ENCODE data around the gene CLSTN2.

CLSTN2 gene

DNA sequence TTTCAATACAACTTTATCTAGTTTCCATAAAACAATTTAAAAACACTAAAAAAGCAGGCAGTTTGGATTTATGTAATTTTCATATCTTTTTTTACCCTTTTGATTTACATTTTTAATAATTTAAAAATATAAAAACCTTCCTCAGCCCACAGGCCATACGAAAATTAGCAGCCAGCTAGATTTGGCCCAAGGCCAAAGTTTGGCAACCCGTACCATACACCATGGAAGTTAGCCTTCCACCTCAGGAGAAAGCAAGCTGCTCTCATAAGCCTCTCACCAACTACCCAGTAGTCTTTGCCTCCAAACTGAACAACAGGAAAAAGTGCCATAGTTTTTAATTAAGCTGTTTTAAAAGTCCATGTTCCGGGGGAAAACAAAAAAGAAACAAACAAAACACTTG is 635.6 kb downstream of the CLSTN2 start:
- no peaks in the 10 kb centered on the region for H3K36me3 ChIP-seq (ENCODE audit: control insufficient read depth, insufficient read depth, low read length)
- no peaks in the 10 kb centered on the region for H3K4me1 ChIP-seq (ENCODE audit: control insufficient read depth, insufficient read depth, low read length, poor library complexity, severe bottlenecking)
- no peak overlapping the region for H3K27ac ChIP-seq (ENCODE audit: insufficient read depth, low read length, poor library complexity, severe bottlenecking)
- no peaks in the 10 kb centered on the region for H3K9me3 ChIP-seq (ENCODE audit: control insufficient read depth, low read length)
- no peaks in the 10 kb centered on the region for H3K27me3 ChIP-seq (replicated peaks; ENCODE audit: control insufficient read depth, insufficient read depth, low read length, poor library complexity, severe bottlenecking)
- no peak for DNase-seq
- H3K4me3 ChIP-seq (ENCODE audit: insufficient read depth, low read depth, low read length, poor library complexity, severe bottlenecking): no peak overlapping the region

DNA sequence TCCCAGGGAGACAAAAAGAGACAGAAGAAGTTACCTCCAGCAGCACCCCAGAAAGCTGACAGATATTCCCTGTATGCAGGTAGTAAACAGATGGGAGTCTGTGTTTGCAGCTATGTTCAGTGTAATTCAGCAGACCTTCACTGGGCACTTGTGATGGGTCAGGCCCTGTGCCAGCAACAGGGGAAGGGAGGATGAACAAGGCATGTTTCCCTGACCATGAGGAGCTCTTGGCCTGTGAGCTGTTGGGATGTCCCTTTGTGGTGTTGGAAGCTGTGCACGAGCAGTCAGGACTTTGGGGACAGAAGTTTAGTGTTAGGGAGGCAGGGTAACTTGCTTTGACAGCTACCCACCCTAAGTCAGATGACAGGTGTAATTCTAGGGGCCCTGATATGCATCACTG is 636.9 kb downstream of the CLSTN2 start:
- H3K36me3 ChIP-seq (ENCODE audit: control insufficient read depth, insufficient read depth, low read length): no peaks in the 10 kb centered on the region
- no peaks in the 10 kb centered on the region for H3K9me3 ChIP-seq (ENCODE audit: control insufficient read depth, low read length)
- H3K27ac ChIP-seq (ENCODE audit: insufficient read depth, low read length, poor library complexity, severe bottlenecking): no peak overlapping the region
- H3K4me3 ChIP-seq (ENCODE audit: insufficient read depth, low read depth, low read length, poor library complexity, severe bottlenecking): no peak overlapping the region
- H3K4me1 ChIP-seq (ENCODE audit: control insufficient read depth, insufficient read depth, low read length, poor library complexity, severe bottlenecking): no peaks in the 10 kb centered on the region
- no peak for DNase-seq
- no peaks in the 10 kb centered on the region for H3K27me3 ChIP-seq (replicated peaks; ENCODE audit: control insufficient read depth, insufficient read depth, low read length, poor library complexity, severe bottlenecking)

DNA sequence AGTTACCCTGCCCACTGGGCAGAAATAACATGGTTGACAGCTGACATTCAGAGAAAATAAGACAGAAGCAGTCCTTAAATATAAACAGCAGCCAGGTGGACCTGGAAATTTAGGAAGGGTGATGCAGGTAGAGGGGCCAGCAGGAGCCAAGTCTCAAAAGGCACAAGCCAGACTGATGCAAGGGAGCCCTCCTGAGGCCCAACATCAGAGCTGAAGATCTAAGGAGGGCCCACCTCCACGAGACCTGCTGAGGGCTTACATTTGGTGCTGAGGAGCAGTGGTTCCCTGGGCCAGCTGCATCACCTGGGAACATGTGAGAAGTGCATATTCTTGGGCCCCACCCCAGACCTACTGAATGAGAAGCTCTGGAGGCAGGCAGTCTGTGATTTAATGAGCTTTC is 637.3 kb downstream of the CLSTN2 start:
- Histone ChIP-seq H3K4me1 (ENCODE audit: control insufficient read depth, insufficient read depth, low read length, poor library complexity, severe bottlenecking) (no peaks in the 10 kb centered on the region), H3K4me3 (ENCODE audit: insufficient read depth, low read depth, low read length, poor library complexity, severe bottlenecking) (no peak overlapping the region), H3K36me3 (ENCODE audit: control insufficient read depth, insufficient read depth, low read length) (no peaks in the 10 kb centered on the region), H3K27ac (ENCODE audit: insufficient read depth, low read length, poor library complexity, severe bottlenecking) (no peak overlapping the region), H3K9me3 (ENCODE audit: control insufficient read depth, low read length) (no peaks in the 10 kb centered on the region), H3K27me3 (replicated peaks; ENCODE audit: control insufficient read depth, insufficient read depth, low read length, poor library complexity, severe bottlenecking) (no peaks in the 10 kb centered on the region)
- DNase-seq: no peak

DNA sequence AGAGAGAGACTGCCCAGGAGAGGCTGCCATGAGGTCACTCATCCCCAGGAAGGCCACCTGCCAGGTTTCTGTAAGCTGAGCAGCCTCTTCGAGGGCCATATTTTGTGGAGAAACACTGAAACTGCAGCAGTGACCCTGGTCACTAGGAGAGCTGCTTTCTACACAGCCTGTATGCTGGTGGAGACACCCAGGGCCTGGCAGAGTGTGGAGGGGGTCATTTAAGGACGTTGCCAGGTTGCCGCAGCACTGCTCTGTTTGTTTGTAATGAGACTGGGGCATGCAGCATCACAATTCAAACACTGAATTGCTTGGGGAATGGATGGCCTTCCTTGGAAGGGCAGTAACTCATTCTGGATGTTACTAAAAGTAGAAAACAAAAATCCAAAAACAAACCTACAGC is 638.0 kb downstream of the CLSTN2 start:
- Histone ChIP-seq H3K4me1 (ENCODE audit: control insufficient read depth, insufficient read depth, low read length, poor library complexity, severe bottlenecking) (no peaks in the 10 kb centered on the region), H3K4me3 (ENCODE audit: insufficient read depth, low read depth, low read length, poor library complexity, severe bottlenecking) (no peak overlapping the region), H3K27ac (ENCODE audit: insufficient read depth, low read length, poor library complexity, severe bottlenecking) (no peak overlapping the region), H3K27me3 (replicated peaks; ENCODE audit: control insufficient read depth, insufficient read depth, low read length, poor library complexity, severe bottlenecking) (no peaks in the 10 kb centered on the region), H3K36me3 (ENCODE audit: control insufficient read depth, insufficient read depth, low read length) (no peaks in the 10 kb centered on the region), H3K9me3 (ENCODE audit: control insufficient read depth, low read length) (no peaks in the 10 kb centered on the region)
- DNase-seq: no peak

DNA sequence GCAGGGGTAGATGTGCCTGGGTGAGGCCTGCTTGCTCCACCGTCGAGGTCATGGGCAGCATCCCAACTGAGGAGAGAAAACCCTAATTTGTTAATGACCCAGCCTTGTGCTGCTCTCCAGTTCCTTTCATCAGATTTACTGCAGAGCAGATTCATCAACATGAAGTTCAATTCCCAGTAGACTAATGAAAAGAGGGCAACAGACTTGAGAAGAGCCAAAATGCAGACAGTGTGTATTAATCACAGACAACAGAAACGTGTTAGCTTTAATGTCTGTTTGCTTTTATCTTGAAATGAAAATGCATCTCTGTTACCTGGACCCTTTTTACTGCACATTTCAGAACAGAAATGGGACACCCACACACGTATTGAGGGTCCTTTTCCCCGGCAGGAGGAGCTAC is 639.4 kb downstream of the CLSTN2 start:
- Histone ChIP-seq H3K27ac (ENCODE audit: insufficient read depth, low read length, poor library complexity, severe bottlenecking) (no peak overlapping the region), H3K36me3 (ENCODE audit: control insufficient read depth, insufficient read depth, low read length) (no peaks in the 10 kb centered on the region), H3K27me3 (replicated peaks; ENCODE audit: control insufficient read depth, insufficient read depth, low read length, poor library complexity, severe bottlenecking) (no peaks in the 10 kb centered on the region), H3K4me3 (ENCODE audit: insufficient read depth, low read depth, low read length, poor library complexity, severe bottlenecking) (no peak overlapping the region), H3K4me1 (ENCODE audit: control insufficient read depth, insufficient read depth, low read length, poor library complexity, severe bottlenecking) (no peaks in the 10 kb centered on the region), H3K9me3 (ENCODE audit: control insufficient read depth, low read length) (no peaks in the 10 kb centered on the region)
- no peak for DNase-seq

DNA sequence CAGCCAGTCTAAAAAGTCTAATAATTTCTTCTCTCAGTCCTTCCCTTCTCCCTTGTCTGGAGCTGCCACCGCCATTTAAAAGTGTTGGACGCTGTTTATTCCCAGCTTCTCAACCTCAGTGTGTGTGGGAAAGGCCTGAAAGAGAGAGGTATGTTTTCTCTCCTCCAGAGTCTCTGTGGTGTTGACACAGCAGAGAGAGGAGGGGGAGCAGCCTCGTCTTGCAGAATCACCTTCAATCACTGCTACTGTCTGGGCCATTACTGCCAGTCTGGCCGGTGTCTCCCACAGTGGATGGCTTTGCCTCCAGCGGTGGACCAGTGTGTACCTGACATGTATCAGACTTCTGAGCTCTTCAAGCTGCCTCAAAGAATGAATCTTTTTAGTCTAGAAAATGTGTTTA is 641.5 kb downstream of the CLSTN2 start:
- Histone ChIP-seq H3K36me3 (ENCODE audit: control insufficient read depth, insufficient read depth, low read length) (no peaks in the 10 kb centered on the region), H3K4me3 (ENCODE audit: insufficient read depth, low read depth, low read length, poor library complexity, severe bottlenecking) (no peak overlapping the region), H3K9me3 (ENCODE audit: control insufficient read depth, low read length) (no peaks in the 10 kb centered on the region), H3K27ac (ENCODE audit: insufficient read depth, low read length, poor library complexity, severe bottlenecking) (no peak overlapping the region), H3K4me1 (ENCODE audit: control insufficient read depth, insufficient read depth, low read length, poor library complexity, severe bottlenecking) (no peaks in the 10 kb centered on the region), H3K27me3 (replicated peaks; ENCODE audit: control insufficient read depth, insufficient read depth, low read length, poor library complexity, severe bottlenecking) (no peaks in the 10 kb centered on the region)
- no peak for DNase-seq

DNA sequence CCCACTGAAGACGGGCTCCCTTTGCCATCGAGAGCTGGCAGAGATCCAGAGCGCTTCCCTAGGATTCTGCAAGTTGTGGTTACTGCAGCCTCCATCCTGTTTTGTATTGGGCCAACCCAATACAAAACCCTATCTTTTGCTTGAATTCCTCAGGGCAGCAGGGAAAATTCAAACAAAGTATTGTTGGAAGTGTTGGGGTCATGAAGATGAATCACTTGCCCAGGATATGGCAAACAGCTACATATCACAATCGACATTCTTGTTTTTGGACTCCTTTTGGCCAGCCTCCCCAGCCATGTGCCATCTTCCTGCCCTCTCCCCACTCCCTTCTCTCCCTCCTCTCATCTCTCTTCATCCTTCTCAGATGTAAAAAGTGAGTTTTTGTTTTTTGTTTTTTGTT is 642.9 kb downstream of the CLSTN2 start:
- Histone ChIP-seq H3K4me1 (ENCODE audit: control insufficient read depth, insufficient read depth, low read length, poor library complexity, severe bottlenecking) (no peaks in the 10 kb centered on the region), H3K4me3 (ENCODE audit: insufficient read depth, low read depth, low read length, poor library complexity, severe bottlenecking) (no peak overlapping the region), H3K9me3 (ENCODE audit: control insufficient read depth, low read length) (no peaks in the 10 kb centered on the region), H3K36me3 (ENCODE audit: control insufficient read depth, insufficient read depth, low read length) (no peaks in the 10 kb centered on the region), H3K27ac (ENCODE audit: insufficient read depth, low read length, poor library complexity, severe bottlenecking) (no peak overlapping the region), H3K27me3 (replicated peaks; ENCODE audit: control insufficient read depth, insufficient read depth, low read length, poor library complexity, severe bottlenecking) (no peaks in the 10 kb centered on the region)
- no peak for DNase-seq

DNA sequence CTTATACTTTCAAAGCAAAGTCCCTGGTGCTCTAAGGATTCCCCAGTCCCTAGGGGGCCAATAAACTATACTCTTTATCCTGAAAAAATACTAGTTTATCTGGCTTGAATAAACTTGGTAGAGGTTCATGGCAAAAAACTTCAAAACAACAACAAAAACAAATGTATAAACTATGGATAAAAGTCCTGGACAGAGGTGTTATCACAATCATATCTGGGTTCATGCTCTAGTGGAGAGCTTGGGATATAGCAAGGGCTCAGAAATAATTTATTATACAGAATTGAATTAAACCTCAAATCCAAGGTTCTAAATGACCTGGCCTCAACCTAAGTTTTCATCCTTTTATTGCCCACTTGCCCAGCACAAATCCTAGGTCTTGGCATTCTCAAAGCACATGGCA is 644.3 kb downstream of the CLSTN2 start:
- Histone ChIP-seq H3K9me3 (ENCODE audit: control insufficient read depth, low read length) (no peaks in the 10 kb centered on the region), H3K36me3 (ENCODE audit: control insufficient read depth, insufficient read depth, low read length) (no peaks in the 10 kb centered on the region), H3K4me1 (ENCODE audit: control insufficient read depth, insufficient read depth, low read length, poor library complexity, severe bottlenecking) (no peaks in the 10 kb centered on the region), H3K4me3 (ENCODE audit: insufficient read depth, low read depth, low read length, poor library complexity, severe bottlenecking) (no peak overlapping the region), H3K27me3 (replicated peaks; ENCODE audit: control insufficient read depth, insufficient read depth, low read length, poor library complexity, severe bottlenecking) (no peaks in the 10 kb centered on the region), H3K27ac (ENCODE audit: insufficient read depth, low read length, poor library complexity, severe bottlenecking) (no peak overlapping the region)
- no peak for DNase-seq

DNA sequence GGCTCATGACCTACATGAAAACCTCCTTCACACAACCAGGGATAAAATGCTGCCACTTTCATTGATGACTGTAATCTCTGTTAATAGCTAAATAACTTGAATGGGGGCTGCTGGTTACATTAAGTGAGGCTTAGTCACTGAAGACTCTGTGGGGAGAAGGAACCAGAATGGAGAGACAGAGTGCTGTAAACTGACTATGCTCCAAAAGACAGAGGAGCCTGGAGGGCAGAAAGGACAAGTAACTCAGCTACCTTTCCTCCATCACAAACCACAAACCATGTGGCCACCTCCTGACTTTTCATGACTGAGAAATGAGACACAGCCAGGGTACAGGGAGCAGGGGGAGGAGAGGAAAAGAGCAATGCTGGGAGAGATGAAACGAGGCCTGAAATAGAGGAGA is 645.8 kb downstream of the CLSTN2 start:
- Histone ChIP-seq H3K9me3 (ENCODE audit: control insufficient read depth, low read length) (no peaks in the 10 kb centered on the region), H3K27ac (ENCODE audit: insufficient read depth, low read length, poor library complexity, severe bottlenecking) (no peak overlapping the region), H3K4me1 (ENCODE audit: control insufficient read depth, insufficient read depth, low read length, poor library complexity, severe bottlenecking) (no peaks in the 10 kb centered on the region), H3K27me3 (replicated peaks; ENCODE audit: control insufficient read depth, insufficient read depth, low read length, poor library complexity, severe bottlenecking) (no peaks in the 10 kb centered on the region), H3K36me3 (ENCODE audit: control insufficient read depth, insufficient read depth, low read length) (no peaks in the 10 kb centered on the region), H3K4me3 (ENCODE audit: insufficient read depth, low read depth, low read length, poor library complexity, severe bottlenecking) (no peak overlapping the region)
- DNase-seq: no peak

DNA sequence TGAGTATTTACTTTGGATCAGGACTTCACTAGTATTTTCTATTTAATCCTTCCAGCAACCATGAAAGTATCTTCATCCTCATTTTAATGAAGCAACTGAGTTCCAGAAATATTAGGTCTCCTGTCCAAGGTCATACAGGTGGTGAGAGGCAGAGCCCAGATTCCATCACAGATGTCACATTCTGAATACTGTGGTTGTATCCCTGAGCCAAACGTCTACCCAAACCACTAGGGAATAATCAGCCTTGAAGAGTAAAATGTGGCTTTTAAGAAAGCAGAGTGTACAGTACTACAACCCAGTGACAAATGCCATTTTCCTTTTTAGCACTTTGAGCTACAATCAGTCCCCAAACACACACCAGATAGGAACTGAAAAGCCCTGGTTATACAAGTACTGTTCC is 649.6 kb downstream of the CLSTN2 start:
- Histone ChIP-seq H3K27me3 (replicated peaks; ENCODE audit: control insufficient read depth, insufficient read depth, low read length, poor library complexity, severe bottlenecking) (no peaks in the 10 kb centered on the region), H3K4me3 (ENCODE audit: insufficient read depth, low read depth, low read length, poor library complexity, severe bottlenecking) (no peak overlapping the region), H3K9me3 (ENCODE audit: control insufficient read depth, low read length) (no peaks in the 10 kb centered on the region), H3K4me1 (ENCODE audit: control insufficient read depth, insufficient read depth, low read length, poor library complexity, severe bottlenecking) (no peaks in the 10 kb centered on the region), H3K36me3 (ENCODE audit: control insufficient read depth, insufficient read depth, low read length) (no peaks in the 10 kb centered on the region), H3K27ac (ENCODE audit: insufficient read depth, low read length, poor library complexity, severe bottlenecking) (no peak overlapping the region)
- DNase-seq: no peak

DNA sequence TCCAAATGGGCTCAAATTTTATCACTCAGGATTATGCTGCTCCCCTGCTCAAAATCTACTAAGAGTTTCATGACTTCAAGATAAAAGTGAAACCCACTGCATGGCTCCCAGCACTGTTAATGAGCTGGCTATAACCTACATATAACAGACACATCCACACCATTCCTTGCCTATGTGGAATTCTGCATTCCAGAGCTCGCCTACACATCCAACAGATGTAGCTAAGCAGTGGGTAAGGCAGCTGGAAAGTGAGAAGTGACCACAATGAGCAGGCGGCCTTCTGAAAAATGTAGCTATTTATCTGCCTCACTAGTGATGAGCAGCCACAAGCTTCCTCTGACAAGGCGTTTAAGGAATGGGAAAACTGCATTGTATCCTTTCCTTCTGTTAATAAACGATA is 650.8 kb downstream of the CLSTN2 start:
- no peak for DNase-seq
- Histone ChIP-seq H3K27me3 (replicated peaks; ENCODE audit: control insufficient read depth, insufficient read depth, low read length, poor library complexity, severe bottlenecking) (no peaks in the 10 kb centered on the region), H3K27ac (ENCODE audit: insufficient read depth, low read length, poor library complexity, severe bottlenecking) (no peak overlapping the region), H3K9me3 (ENCODE audit: control insufficient read depth, low read length) (no peaks in the 10 kb centered on the region), H3K36me3 (ENCODE audit: control insufficient read depth, insufficient read depth, low read length) (no peaks in the 10 kb centered on the region), H3K4me1 (ENCODE audit: control insufficient read depth, insufficient read depth, low read length, poor library complexity, severe bottlenecking) (no peaks in the 10 kb centered on the region), H3K4me3 (ENCODE audit: insufficient read depth, low read depth, low read length, poor library complexity, severe bottlenecking) (no peak overlapping the region)
